H9 (cell line): Measurements from ENCODE around the gene MBD5. TPM values are rescaled to one million over a fixed set of nuclear protein-coding genes. Genes with fewer than 3 reads are reported as not detected.

ENCODE experiments used
- DNase-seq: peaks from one replicate; pipeline ENCODE4 v3.0.0-alpha.2; 2017
- H2AFZ ChIP-seq: one replicate; pipeline ENCODE4 v1.6.1; 2013; ENCODE audit warnings: mild to moderate bottlenecking, low read length, control low read depth, moderate library complexity
- H2AK5ac ChIP-seq: 2 replicates; pipeline ENCODE4 v1.6.1; 2013; ENCODE audit warnings: low read length, control low read depth, mixed read lengths; ENCODE audit not compliant: insufficient read length
- H2BK120ac ChIP-seq: one replicate; pipeline ENCODE4 v1.6.1; 2013; ENCODE audit warnings: low read depth, mild to moderate bottlenecking, low read length, control low read depth, inconsistent platforms; ENCODE audit not compliant: poor library complexity, severe bottlenecking
- H2BK12ac ChIP-seq: 2 replicates; pipeline ENCODE4 v1.6.1; 2013; ENCODE audit warnings: low read length, control low read depth, mixed read lengths, low read depth; ENCODE audit not compliant: insufficient read length
- H2BK15ac ChIP-seq: 2 replicates; pipeline ENCODE4 v1.6.1; 2013; ENCODE audit warnings: low read depth, low read length, control low read depth
- H2BK20ac ChIP-seq: one replicate; pipeline ENCODE4 v1.6.1; 2013; ENCODE audit warnings: low read depth, mild to moderate bottlenecking, low read length, control low read depth, inconsistent platforms; ENCODE audit not compliant: poor library complexity, severe bottlenecking
- H2BK5ac ChIP-seq: 2 replicates; pipeline ENCODE4 v1.6.1; 2013; ENCODE audit warnings: low read length, control low read depth, mixed read lengths; ENCODE audit not compliant: insufficient read length
- H3K14ac ChIP-seq: 2 replicates; pipeline ENCODE4 v1.6.1; 2013; ENCODE audit warnings: low read length, control low read depth; ENCODE audit not compliant: insufficient read depth
- H3K18ac ChIP-seq: 2 replicates; pipeline ENCODE4 v1.6.1; 2013; ENCODE audit warnings: low read depth, mild to moderate bottlenecking, mixed read lengths, low read length, control low read depth; ENCODE audit not compliant: insufficient read length
- H3K23ac ChIP-seq: 2 replicates; pipeline ENCODE4 v1.6.1; 2013; ENCODE audit warnings: low read length, control low read depth, mixed read lengths, low read depth; ENCODE audit not compliant: insufficient read length
- H3K23me2 ChIP-seq: 2 replicates; pipeline ENCODE4 v1.6.1; 2013; ENCODE audit warnings: low read depth, mild to moderate bottlenecking, mixed read lengths, low read length, control low read depth; ENCODE audit not compliant: insufficient read length, poor library complexity, severe bottlenecking
- H3K27ac ChIP-seq: 2 replicates; pipeline ENCODE4 v1.5.1; 2013; ENCODE audit warnings: low read length, control low read depth, mixed read lengths, low read depth; ENCODE audit not compliant: insufficient read length
- H3K27me3 ChIP-seq: 2 replicates; pipeline ENCODE4 v1.6.1; 2013; ENCODE audit warnings: low read length, control low read depth, inconsistent platforms; ENCODE audit not compliant: insufficient read depth
- H3K4ac ChIP-seq: 2 replicates; pipeline ENCODE4 v1.6.1; 2013; ENCODE audit warnings: low read depth, mild to moderate bottlenecking, control low read depth, inconsistent platforms, low read length, moderate library complexity
- H3K4me1 ChIP-seq: 2 replicates; pipeline ENCODE4 v1.6.1; 2013; ENCODE audit warnings: low read length, control low read depth, inconsistent platforms; ENCODE audit not compliant: insufficient read depth
- H3K4me2 ChIP-seq: 2 replicates; pipeline ENCODE4 v1.6.1; 2013; ENCODE audit warnings: low read length, control low read depth, mixed read lengths; ENCODE audit not compliant: insufficient read length, insufficient read depth
- H3K56ac ChIP-seq: 2 replicates; pipeline ENCODE4 v1.6.1; 2013; ENCODE audit warnings: low read depth, mild to moderate bottlenecking, mixed read lengths, low read length, control low read depth; ENCODE audit not compliant: insufficient read length
- H3K79me1 ChIP-seq: 2 replicates; pipeline ENCODE4 v1.6.1; 2013; ENCODE audit warnings: low read depth, mild to moderate bottlenecking, moderate library complexity, low read length, control low read depth, inconsistent platforms; ENCODE audit not compliant: insufficient read depth, poor library complexity, severe bottlenecking
- H3K79me2 ChIP-seq: 2 replicates; pipeline ENCODE4 v1.6.1; 2013; ENCODE audit warnings: low read length, control low read depth, inconsistent platforms; ENCODE audit not compliant: insufficient read depth
- H3K9ac ChIP-seq: 2 replicates; pipeline ENCODE4 v1.6.1; 2013; ENCODE audit warnings: low read length, control low read depth, mixed read lengths; ENCODE audit not compliant: insufficient read length; ENCODE audit errors: extremely low read depth
- H3K9me3 ChIP-seq: one replicate; pipeline ENCODE4 v1.6.1; 2013; ENCODE audit warnings: low read depth, low read length, inconsistent platforms; ENCODE audit not compliant: control insufficient read depth
- H3T11ph ChIP-seq: one replicate; pipeline ENCODE4 v1.6.1; 2013; ENCODE audit warnings: mild to moderate bottlenecking, low read length, control low read depth, inconsistent platforms
- H4K20me1 ChIP-seq: one replicate; pipeline ENCODE4 v1.6.1; 2013; ENCODE audit not compliant: control insufficient read depth, insufficient read length, insufficient read depth
- H4K5ac ChIP-seq: 2 replicates; pipeline ENCODE4 v1.6.1; 2013; ENCODE audit warnings: low read depth, mild to moderate bottlenecking, mixed read lengths, low read length, control low read depth; ENCODE audit not compliant: insufficient read length
- H4K8ac ChIP-seq: replicated peaks from 2 replicates; pipeline ENCODE4 v1.6.1; 2013; ENCODE audit warnings: low read length, control low read depth, mixed read lengths, low read depth; ENCODE audit not compliant: insufficient read length
- H4K91ac ChIP-seq: 2 replicates; pipeline ENCODE4 v1.6.1; 2013; ENCODE audit warnings: low read depth, mild to moderate bottlenecking, moderate library complexity, mixed read lengths, low read length, control low read depth; ENCODE audit not compliant: insufficient read length
- H3K27ac Mint-ChIP-seq, 3 experiments: 2 replicates in 2 of 3; 3 replicates in 1 of 3; pipeline ENCODE4 v1.8.0; 2020 to 2021; ENCODE audit warnings: mixed read lengths in 3 of 3, mild to moderate bottlenecking in 1 of 3, moderate library complexity in 1 of 3
- H3K27me3 Mint-ChIP-seq: 2 replicates; pipeline ENCODE4 v1.8.0; 2021; ENCODE audit warnings: low read depth, mild to moderate bottlenecking, moderate library complexity, mixed read lengths
- H3K36me3 Mint-ChIP-seq, 3 experiments: 2 replicates in 2 of 3; 3 replicates in 1 of 3; pipeline ENCODE4 v1.8.0; 2020 to 2021; ENCODE audit warnings: low read depth in 3 of 3, mixed read lengths in 3 of 3; ENCODE audit not compliant: insufficient read depth in 1 of 3
- H3K4me1 Mint-ChIP-seq, 2 experiments: 2 replicates each; pipeline ENCODE4 v1.8.0; 2020; ENCODE audit warnings: mixed read lengths in 2 of 2
- H3K4me3 Mint-ChIP-seq, 2 experiments: 2 replicates in 1 of 2; 3 replicates in 1 of 2; pipeline ENCODE4 v1.8.0; 2020 to 2021; ENCODE audit warnings: mild to moderate bottlenecking in 2 of 2, mixed read lengths in 2 of 2, moderate library complexity in 1 of 2
- H3K9me3 Mint-ChIP-seq, 2 experiments: 2 replicates in 1 of 2; 3 replicates in 1 of 2; pipeline ENCODE4 v1.8.0; 2020; ENCODE audit warnings: mild to moderate bottlenecking in 2 of 2, mixed read lengths in 2 of 2, moderate library complexity in 1 of 2
- CTCF ChIP-seq: fragments of 200-600 bp; sonication (generic); conservative IDR thresholded peaks from 3 replicates; pipeline ENCODE4 v1.8.0; 2021; ENCODE audit warnings: antibody characterized with exemption, mild to moderate bottlenecking
- WGBS: extraction: QIAGEN DNeasy Blood & Tissue Kit; methylation state at CpG from one replicate; pipeline ENCODE4 v1.1.7; 2013; ENCODE audit warnings: missing lambda C conversion rate, low lambda C conversion rate, mixed read lengths; ENCODE audit not compliant: insufficient read length; ENCODE audit errors: extremely low coverage; 5-methylcytosine and 5-hydroxymethylcytosine counted together
- total RNA-seq: library from RNA; stranded (reverse); gene quantifications from 2 replicates; pipeline ENCODE4 v1.2.1, GENCODE V29; 2021

MBD5 gene
- total RNA-seq, 1 experiment from 2014 or later, result 23.1 TPM

DNA sequence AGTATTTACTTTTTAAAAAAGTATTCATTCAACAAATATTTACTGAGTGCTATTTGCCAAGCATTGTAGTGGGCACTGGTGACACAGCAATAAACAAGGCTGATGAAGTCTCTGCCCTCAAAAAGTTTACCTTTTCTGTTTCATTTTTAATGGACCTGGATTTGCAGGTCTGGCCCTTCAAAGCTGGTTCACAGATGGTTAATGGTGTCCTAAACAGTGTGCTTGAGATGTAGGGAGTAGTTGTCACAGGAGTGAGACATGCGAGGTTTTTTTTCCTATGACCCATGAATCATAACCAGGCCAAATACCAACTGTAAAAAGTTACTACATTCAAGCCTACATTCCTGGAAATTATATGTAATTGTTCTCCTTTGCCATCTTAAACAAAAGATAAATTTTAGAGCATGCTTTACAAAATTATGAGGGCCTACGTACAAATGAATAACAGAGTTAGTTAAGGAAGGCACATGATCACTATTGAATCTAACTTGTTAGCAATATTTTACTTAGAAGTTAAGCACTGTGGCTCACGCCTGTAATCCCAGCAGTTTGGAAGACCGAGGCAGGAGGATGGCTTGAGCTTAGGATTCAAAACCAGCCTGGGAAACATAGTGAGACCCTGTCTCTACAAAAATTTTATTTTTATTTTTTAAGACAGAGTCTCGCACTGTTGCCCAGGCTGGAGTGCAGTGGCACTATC is 223.9 kb downstream of the MBD5 start:
- no peaks in the 10 kb centered on the region for H3K27me3 Mint-ChIP-seq
- peak overlapping the region; percentile 29 to 78 (median 77); a peak in 2 of 7 replicates for H3K27ac Mint-ChIP-seq
- no peak overlapping the region for H4K8ac ChIP-seq
- peaks cover 6 to 10% (median 7%) of the 10 kb centered on the region in 3 experiments for H3K36me3 Mint-ChIP-seq
- no peak overlapping the region for H3K4me2 ChIP-seq
- no peaks in the 10 kb centered on the region for H3K4me1 ChIP-seq
- no peaks in the 10 kb centered on the region for H3K23me2 ChIP-seq
- H2BK120ac ChIP-seq, result no peak overlapping the region
- H3K27me3 ChIP-seq, result no peaks in the 10 kb centered on the region
- no peak overlapping the region for H3K4me3 Mint-ChIP-seq
- no peak overlapping the region for H2BK5ac ChIP-seq
- no peak overlapping the region for H3K9ac ChIP-seq
- H3K9me3 Mint-ChIP-seq, result peaks cover 8 to 11% of the 10 kb centered on the region in 2 experiments; a peak in 4 of 5 replicates
- no peak overlapping the region for H3K14ac ChIP-seq
- no peak overlapping the region for H2AFZ ChIP-seq
- no peak overlapping the region for H3K27ac ChIP-seq
- no peak overlapping the region for H3K23ac ChIP-seq
- WGBS, result no CpG with 5 or more reads among the region's 5 CpGs
- H3K9me3 ChIP-seq, result no peaks in the 10 kb centered on the region
- no peak overlapping the region for H4K5ac ChIP-seq
- H2BK12ac ChIP-seq, result no peak overlapping the region
- H2BK15ac ChIP-seq, result no peak overlapping the region
- no peak overlapping the region for H3T11ph ChIP-seq
- H3K79me2 ChIP-seq, result no peaks in the 10 kb centered on the region
- no peak for TF ChIP-seq CTCF
- H3K4ac ChIP-seq, result no peak overlapping the region
- H4K20me1 ChIP-seq, result no peaks in the 10 kb centered on the region
- H3K56ac ChIP-seq, result no peak overlapping the region
- H3K18ac ChIP-seq, result no peak overlapping the region
- no peaks in the 10 kb centered on the region for H3K4me1 Mint-ChIP-seq
- H4K91ac ChIP-seq, result no peak overlapping the region
- no peak overlapping the region for H2AK5ac ChIP-seq
- no peak for DNase-seq
- no peak overlapping the region for H2BK20ac ChIP-seq
- no peaks in the 10 kb centered on the region for H3K79me1 ChIP-seq
